Measurements from ENCODE around the gene GABRG3.
"Not testable (repeated sequence)": the region's sequence is repeated elsewhere in the genome, so short reads cannot be mapped to it uniquely, and the experiment has no call there.

GABRG3 gene

DNA sequence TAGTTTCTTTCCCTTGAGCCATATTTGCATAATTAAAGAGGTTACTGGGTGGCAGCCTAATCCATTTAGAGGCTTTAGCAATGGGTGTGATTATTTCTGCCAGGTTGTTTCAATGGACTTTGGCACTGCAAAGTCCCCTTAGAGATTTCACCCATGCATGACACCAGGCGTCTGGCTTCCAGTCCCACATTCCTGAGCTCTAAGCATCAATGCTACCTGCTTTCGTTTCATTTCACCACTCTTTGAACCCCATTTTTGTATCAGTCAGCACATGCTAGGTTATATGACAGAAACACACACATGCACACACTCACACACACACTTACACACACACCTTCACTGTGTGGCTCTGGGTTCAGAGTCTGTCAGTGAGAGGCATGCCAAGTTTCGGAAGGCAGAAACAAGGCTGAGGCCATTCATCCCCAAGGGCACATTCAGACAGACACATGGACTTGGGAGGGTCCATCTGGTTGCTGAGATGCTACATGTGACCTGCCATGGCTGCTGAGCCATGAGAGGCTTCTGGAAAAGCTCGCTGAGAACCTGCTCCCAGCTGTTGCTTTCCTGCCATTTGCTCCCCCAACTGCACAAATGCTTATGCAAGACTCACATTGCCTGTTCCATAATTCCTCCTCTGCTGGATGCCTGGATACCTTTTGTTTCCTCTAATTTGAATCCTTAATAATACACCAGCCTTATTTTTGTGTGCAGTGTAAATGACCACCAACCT is 354.1 kb downstream of the GABRG3 start:
- no peak for DNase-seq (ENCODE audit: low read depth in 1 of 2, low spot score in 1 of 2)

DNA sequence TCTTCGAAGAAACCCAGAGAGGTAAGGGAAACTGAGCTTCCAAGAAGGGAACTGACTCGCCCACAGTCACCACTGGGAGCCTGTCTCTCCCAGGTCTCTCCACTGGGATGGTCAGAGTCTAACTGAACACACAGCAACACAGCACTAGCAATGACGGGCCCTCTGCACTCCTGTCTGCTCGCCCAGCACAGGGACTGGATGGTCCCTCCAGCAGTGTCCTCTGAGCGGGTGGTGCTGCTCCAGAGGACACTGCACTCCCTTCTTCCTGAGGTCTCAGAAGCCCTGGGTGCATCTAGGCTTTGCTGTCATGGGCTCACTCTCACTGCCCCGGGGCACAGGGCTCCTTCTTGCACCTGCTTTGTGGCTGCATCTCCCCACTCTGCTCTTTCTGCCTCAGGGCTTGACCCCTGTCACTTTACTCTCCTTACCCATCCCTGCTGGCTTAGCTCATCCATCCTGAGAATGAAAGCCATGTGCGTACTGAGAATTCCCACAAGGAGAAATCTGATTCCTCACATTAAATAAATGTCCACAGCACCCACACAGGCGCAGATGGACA is 356.6 kb downstream of the GABRG3 start:
- DNase-seq (ENCODE audit: low read depth in 1 of 2, low spot score in 1 of 2) = no peak

DNA sequence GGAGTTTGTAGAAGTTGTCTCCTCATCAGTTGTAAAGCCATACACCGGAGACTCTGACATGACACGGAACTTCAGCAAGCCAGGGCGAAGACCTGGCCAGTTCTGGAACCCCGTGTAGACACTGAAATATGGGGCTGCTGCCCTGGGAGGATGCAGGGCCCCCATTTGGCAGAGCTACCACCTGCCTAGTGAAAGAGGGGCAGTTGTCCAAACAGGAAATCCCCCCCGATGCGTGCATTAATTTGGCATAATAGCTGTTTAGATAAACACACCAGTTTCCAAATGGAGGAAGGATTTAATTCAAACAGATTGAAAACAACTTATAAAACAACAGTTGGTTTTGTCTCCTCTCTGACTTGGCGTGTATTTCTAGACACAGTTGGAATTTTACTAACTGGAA is 357.2 kb downstream of the GABRG3 start:
- DNase-seq (ENCODE audit: low read depth in 1 of 2, low spot score in 1 of 2) = no peak

DNA sequence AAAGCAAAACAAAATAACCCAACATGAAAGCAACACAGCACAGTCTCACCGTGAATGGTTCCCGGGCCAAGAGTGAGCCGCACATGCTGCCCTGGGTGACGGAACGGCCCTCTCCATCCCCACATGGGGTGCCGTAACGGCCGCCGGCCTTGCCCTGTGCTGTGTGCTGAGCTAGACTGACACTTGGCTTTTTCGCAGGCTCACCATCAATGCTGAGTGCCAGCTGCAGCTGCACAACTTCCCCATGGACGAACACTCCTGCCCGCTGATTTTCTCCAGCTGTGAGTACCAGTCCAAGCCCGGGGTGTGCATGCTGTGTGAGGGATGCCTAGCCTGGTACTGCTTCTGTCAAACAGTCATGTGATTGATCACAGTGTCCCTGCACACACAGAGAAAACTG is 357.6 kb downstream of the GABRG3 start:
- DNase-seq (ENCODE audit: low read depth in 1 of 2, low spot score in 1 of 2) = no peak

DNA sequence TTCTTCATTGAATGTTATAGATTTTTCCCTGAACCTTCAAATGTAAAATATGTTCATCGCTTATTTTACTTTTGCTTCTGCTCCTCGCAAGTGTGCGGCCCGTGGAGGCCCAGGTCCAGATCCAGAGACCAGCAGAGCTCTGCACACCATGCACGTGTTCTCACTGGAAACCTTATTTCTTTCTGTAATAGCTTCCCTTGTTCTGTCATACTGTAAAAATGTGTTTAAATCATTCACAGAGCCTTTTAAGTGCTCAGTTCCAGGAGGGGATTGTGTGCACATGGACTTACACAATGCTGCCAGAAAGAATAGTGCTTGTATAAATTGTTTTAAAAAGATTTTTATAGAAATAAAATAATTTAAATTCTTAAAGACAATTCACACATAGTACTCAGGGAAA is 359.3 kb downstream of the GABRG3 start:
- DNase-seq (ENCODE audit: low read depth in 1 of 2, low spot score in 1 of 2) = no peak

DNA sequence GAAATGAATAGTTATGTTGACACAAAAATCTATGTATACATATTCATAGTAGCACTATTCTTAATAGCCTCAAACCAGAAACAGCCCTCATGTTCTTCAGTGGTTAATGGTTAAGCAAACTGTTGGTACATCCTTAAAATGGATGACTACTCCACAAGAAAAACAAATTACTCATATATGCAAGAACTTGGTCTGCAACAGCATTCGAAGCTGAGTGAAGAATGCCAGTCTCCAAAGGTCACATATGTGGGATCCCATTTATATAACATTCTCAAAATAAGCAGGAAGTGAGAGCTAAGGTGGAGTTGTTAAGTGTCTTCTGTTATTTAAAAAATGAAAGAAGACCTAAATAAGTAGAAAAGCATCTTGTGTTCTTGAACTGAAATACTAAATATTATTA is 365.7 kb downstream of the GABRG3 start:
- DNase-seq (ENCODE audit: low read depth in 1 of 2, low spot score in 1 of 2) = no peak

DNA sequence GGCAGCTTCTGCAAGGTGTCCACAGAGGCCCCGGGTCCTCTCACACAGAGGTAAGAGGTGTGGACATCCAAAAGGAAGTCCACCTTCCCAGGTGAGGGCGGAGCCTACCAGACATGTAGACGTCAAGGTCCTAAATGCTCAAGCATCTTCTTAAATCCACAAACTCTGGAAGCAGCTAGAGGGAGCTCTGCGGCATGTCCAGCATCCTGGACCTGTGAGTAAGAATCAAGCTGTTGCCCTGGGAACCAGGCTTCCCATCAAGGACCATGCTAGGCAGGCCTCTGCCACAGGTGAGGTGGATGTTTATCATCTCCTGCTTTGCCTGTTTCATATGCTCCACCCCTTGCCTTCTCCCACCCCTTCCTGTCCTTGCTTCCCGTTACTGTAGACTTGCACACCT is 368.2 kb downstream of the GABRG3 start:
- DNase-seq (ENCODE audit: low read depth in 1 of 2, low spot score in 1 of 2) = no peak

DNA sequence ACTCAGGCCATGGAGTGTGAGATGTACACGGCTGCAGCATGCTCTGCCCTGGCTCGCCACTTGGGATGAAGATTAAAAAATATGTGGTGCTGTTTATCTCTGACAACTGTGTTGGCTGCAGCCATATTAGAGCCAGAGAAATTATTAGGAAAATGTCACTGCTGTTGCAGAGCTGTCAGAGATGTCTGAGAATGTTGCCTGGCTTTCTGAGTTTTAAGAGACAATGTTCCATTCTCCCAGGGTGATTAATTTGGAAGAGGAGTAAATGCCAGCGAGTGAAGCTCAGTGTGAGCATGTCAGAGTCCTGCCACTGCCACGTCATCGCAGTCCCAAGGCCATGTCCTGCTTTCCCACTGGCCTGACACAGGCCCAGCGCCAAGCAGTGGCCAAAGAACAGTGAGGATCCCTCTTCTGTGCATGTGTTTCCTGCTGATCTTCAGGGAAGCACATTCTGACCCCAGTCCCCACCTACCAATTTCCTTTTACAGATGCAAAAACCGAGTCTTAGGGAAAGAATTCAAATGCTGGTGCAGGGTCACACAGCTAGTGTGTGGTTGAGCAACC is 370.9 kb downstream of the GABRG3 start:
- no peak for DNase-seq (ENCODE audit: low read depth in 1 of 2, low spot score in 1 of 2)

DNA sequence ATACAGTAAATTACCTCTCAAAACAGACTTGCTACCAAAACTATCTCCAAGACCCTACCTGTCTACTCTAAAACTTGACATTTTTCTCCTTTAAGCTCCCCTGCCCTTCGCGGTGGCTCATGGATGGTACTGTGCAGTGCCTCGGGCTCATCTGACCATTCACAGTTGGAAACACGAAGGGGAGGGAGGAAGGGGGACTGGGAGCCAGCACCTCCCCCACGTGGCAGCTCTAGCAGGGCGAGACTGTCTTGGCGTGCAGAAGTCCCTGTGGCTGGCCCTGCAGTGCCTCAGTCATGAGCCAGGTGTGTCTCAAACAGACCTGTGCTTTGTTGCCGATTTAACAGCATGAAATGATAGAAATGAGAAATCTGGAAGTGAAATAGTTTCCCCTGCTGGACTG is 372.0 kb downstream of the GABRG3 start:
- no peak for DNase-seq (ENCODE audit: low read depth in 1 of 2, low spot score in 1 of 2)

DNA sequence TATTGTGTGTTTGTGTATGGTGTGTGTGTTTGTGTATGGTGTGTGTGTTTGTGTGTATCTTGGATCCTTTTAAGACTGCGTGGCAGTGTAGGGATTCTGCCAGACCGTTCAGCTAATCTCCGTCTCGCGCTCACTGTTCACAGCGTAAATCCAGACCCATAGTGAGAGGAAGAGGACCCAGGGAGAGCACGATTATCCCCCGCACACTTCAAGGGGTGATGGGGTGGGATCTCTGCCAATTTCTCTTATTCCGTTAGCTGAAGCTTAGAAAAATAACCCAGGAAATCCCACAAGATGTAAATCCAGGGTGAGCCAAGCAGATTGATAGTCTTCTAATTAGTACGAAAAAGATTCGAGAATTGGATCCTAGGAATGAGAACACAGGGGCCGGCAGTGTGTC is 381.2 kb downstream of the GABRG3 start:
- DNase-seq (ENCODE audit: low read depth in 1 of 2, low spot score in 1 of 2) = no peak

DNA sequence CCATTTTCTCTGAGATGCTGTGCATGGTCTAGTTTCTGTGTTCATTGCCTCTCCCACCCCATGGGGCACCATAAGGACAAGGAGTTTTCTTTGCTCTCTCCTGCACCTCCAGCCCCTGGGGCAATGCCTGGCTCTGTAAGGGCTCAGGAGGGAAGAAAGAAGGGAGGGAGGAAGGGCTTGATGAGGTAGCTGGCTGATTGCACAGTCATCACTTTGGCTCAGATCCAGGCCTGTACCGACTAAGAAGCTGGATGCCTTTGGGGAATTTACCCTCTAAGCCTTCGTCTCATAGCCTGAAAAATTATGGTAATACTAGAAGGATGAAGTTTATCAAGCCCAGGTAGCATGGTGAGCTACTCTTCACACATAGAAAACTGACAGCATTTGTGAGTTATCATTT is 382.9 kb downstream of the GABRG3 start:
- no peak for DNase-seq (ENCODE audit: low read depth in 1 of 2, low spot score in 1 of 2)

DNA sequence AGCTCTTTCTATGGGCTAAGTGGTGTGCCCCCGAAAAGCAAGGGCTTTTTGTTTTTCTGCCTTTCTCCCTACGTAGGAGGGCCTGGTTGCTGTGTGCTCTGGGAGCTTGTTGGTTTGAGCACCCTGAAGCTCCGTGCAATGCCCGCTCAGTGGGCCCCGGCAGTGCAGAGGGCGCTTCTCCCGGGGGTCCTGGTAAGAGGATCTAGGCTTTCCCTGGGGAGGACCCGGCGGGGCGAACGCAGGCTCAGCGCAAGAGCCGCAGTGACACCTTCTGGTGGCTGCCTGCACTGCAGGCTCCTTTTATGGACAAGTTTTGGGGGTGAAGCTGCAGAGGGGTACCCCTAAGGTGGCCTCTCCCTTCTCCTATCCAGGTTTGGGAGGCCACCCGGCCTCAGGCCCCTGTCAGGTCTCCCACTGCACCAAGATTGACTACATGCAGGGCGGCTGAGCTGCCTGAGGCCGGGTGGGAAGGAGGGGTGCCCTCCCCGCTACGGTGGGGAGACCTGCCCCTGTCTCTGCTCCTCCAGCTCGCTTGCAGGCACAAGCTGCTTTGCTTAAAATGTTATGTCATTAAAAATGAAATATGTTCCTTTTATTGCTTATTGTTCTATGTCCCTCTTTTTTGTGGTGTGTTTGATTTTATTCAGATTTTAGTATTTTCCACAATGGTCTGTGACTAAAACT is 387.9 kb downstream of the GABRG3 start:
- DNase-seq (ENCODE audit: low read depth in 1 of 2, low spot score in 1 of 2) = no peak

DNA sequence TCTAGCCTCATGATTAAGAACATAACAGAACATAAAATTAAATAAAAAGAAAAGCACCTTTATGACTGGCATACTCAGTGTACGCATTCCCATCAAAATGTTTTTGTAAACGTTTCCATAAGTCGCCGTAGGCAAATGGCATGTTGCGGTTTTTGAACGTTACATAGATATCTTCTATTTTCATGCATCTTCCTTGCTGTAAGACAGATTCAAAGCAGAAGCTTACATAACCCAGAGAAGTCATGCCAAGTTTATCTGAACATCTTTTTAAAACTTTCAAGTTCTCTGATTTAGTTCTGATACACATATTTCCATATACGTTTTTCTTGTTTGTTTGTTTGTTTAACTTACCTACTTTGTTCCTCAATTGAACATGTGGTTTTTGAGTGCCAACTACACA is 388.6 kb downstream of the GABRG3 start:
- DNase-seq (ENCODE audit: low read depth in 1 of 2, low spot score in 1 of 2) = no peak

DNA sequence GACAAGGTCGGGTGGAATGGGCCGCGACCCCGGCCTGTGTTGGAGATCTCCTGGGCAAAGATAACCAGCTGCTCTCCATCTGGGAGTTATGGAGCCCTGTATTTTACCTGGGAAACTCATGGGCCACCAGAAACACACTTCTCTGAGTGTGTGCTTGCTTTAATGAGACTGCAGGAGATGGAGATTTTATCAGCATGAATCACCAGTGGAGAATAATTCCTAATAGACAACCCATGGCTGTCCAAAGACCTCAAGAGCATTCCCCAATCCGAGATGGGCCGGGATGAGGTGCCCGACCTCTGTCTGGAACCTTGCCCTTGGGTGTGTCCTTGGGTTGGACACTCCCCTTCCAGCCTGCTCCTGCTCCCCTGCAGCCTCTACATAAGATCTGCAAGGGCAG is 389.3 kb downstream of the GABRG3 start:
- no peak for DNase-seq (ENCODE audit: low read depth in 1 of 2, low spot score in 1 of 2)

DNA sequence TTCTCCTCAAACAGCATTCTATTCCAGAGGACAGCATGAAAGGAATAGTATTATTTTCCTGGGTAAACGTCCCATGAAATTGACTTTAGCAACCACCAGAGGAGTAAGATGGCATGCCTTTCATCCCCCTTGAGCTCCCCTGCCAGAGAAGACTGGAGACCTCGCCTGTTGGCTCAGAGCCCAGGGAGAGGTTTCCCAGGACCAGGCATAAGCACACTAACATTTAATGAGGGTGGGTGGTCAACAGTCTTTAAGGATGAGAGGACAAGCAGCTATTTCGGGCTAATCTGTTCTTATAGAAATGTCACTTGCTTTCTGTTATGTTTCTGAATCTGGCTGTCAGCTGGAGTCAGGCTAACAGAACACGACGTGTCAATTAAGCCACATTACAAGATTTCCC is 390.5 kb downstream of the GABRG3 start:
- DNase-seq (ENCODE audit: low read depth in 1 of 2, low spot score in 1 of 2) = no peak

DNA sequence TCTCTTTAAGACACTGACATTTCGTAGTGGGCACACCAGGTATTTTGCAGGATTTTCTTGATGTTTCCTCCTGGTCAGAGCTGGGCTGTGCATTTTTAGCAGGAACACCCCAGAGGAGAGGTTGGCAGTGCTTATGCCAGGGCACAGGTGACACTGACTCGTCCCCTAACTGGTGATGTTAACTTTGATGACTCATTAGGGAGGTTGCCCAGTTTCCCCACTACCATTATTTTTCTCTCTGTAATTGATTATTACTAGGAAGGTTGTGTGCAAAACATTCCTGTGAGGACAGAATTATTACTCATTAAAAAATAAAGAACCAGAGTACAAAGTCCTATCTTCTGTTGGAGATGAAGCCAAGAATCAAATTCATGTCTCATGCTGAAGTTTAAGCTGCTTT is 394.5 kb downstream of the GABRG3 start:
- no peak for DNase-seq (ENCODE audit: low read depth in 1 of 2, low spot score in 1 of 2)

DNA sequence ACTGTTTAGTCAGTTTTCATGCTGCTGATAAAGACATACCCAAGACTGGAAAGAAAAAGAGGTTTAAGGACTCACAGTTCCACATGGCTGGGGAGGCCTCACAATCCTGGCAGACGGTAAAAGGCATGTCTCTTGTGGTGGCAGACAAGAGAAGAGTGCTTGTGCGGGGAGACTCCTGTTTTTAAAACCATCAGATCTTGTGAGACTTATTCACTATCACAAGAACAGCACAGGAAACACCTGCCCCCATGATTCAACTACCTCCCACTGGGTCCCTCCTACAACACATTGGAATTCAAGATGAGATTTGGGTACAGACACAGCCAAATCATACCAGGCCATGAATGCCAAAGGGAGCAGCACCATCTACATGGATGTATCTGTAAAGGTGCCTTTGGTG is 406.4 kb downstream of the GABRG3 start:
- not testable (repeated sequence) for DNase-seq (ENCODE audit: low read depth in 1 of 2, low spot score in 1 of 2)

DNA sequence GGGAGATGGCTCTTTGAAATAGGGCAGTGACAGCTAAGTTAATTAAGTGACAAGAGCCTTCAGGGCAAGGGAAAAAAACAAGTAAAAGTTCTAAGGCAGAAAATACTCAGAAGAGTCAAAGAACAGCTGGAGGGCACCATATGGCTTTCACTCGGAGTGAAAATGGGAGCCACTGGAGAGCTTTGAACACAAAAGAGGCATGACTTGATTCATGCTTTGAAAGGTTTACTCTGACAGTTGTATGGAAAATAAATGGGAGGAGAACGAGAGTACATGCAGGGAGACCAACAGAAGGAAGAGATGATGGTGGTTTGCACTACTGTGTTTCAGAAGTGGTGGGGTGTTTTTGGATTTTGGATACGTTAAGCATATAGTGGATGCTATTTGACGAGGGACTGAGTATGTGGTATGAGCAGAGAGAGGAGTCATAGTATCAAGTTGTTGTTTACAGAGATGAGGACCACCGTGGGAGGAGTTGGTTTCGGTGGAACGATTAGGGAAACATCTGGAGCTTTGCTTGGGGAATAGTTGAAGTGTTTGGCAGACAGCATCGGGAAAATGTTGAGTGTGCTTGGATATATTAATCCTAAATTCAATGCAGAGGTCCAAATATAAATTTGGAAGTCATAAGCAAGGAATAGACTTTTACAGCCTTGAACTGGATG is 411.5 kb downstream of the GABRG3 start:
- DNase-seq (ENCODE audit: low read depth in 1 of 2, low spot score in 1 of 2) = no peak

DNA sequence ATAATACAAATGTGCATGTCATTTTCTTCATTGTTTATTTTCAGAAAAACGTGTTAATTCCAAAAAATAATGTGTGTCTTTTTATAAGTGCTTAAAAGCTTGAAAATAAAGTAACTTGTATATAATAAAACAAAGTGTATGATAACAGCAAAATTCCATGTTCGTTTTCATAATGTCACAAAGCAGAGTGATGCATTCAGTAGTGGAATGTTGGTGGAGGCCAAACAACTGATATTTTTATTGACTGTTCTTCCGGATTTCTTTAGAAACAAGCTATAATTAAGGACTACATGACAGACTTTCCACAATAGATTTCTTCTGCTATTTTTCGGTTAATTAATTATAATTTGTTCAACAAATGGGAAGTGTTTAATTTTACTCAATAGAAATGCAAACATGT is 412.7 kb downstream of the GABRG3 start:
- DNase-seq (ENCODE audit: low read depth in 1 of 2, low spot score in 1 of 2) = no peak

DNA sequence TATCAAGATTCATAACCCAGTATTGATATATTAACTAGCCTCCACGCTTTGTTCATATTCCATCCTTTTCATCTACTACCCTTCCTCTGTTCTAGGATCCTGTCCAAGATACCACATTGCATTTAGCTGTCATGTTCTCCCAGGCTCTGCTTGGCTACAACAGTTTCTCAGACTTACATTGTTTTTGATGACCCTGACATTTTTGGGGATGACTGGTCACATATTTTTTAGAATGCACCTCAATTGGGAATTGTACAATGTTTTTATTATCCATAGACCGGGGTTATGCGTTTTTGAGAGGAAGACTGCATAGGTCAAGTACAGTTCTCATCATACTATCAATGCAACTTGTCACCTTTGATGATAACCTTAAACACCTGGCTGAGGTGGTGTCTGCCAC is 421.2 kb downstream of the GABRG3 start:
- DNase-seq (ENCODE audit: low read depth in 1 of 2, low spot score in 1 of 2) = no peak

DNA sequence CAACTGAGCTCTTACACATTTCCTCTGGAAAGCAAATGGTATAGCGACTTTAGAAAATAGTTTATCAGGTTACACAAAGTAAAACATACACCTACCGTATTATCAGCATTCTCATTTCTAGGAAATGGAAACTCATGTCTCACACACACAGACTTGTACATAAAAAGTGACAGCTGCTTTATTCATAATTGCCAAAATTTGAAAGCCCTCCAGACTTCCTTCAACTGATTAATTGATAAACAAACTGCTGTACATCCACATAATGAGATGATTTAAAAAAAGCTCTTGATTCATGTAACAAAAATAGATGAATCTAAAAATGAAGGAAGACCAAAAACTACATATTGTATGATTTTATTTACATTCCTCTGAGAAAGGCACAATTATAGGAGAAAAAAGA is 425.5 kb downstream of the GABRG3 start:
- no peak for DNase-seq (ENCODE audit: low read depth in 1 of 2, low spot score in 1 of 2)

DNA sequence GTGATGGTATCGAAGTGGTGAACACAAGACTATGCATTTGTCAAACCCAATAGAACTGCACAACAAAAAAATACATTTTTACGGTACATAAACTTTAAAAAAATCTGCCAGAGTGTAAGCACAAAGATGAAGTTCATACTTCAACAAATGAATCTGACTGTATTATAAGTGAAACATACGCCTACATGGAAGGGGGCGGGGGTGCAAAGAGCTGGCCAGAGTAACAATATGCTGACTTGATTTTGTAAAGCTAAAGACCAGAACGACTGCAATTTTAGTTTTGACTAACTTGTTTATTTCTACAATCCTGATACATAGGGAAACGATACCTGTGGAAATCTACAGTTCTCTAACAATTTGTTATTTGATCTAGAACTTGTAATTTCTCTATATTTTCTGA is 426.0 kb downstream of the GABRG3 start:
- no peak for DNase-seq (ENCODE audit: low read depth in 1 of 2, low spot score in 1 of 2)
